ENCODE measurements around the gene OPA3. TPM values are rescaled to one million over a fixed set of nuclear protein-coding genes. Genes with fewer than 3 reads are reported as not detected.
A peak's percentile ranks its signal among the peaks of the same experiment; 100 is the strongest.
"Not testable (repeated sequence)": the region's sequence is repeated elsewhere in the genome, so short reads cannot be mapped to it uniquely, and the experiment has no call there.

OPA3 gene
- 3.4 TPM for total RNA-seq
- polyA plus RNA-seq: 10.2 TPM

- Histone ChIP-seq H3K36me3 (ENCODE audit: insufficient read depth) (no peaks in the 10 kb centered on the region), H3K4me3 (ENCODE audit: low read depth, low read length) (peak within 1 kb of the TSS; percentile 49), H3K4me1 (ENCODE audit: insufficient read depth) (no peaks in the 10 kb centered on the region), H3K27ac (ENCODE audit: low read depth) (peak within 1 kb of the TSS; percentile 91)
- DNase-seq (ENCODE audit: extremely low spot score): peak; percentile 99
- under 1% methylated on average over 63 of the region's 63 CpGs for WGBS
Measured at GRCh38 chr19:45584332-45585157, at the start of gene OPA3. Gene OPA3 (minus strand): TSS chr19:45584802. CDS start chr19:45584764, 38 bp downstream.

GRCh38 chr19:45632468-45633196, 48.0 kb upstream of the OPA3 start:
- Histone ChIP-seq H3K4me1 (ENCODE audit: insufficient read depth) (no peaks in the 10 kb centered on the region), H3K36me3 (ENCODE audit: insufficient read depth) (no peaks in the 10 kb centered on the region), H3K27ac (ENCODE audit: low read depth) (no peak overlapping the region), H3K4me3 (ENCODE audit: low read depth, low read length) (no peak overlapping the region)
- WGBS: 42% methylated on average over 27 of the region's 27 CpGs
- DNase-seq (ENCODE audit: extremely low spot score): peak; percentile 81

DNA sequence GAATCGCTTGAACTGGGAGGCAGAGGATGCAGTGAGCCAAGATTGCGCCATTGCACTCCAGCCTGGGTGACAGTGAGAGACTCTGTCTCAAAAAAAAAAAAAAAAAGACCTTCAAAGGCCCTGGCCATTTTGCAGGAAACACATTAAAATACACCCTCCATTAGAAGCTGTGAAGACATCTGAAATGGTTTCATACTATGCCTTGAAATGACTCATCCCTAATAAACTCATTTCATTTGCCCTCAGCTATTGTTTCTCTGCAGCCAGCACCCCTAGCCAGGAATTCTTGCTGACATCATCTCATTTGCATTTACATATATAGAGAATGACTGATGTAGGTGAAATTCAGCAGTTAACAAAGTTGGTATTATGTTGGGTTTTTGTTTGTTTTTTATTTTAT, 45.9 kb upstream of the OPA3 start:
- H3K4me3 ChIP-seq (ENCODE audit: low read depth, low read length): no peak overlapping the region
- H3K27ac ChIP-seq (ENCODE audit: low read depth): no peak overlapping the region
- WGBS: 97% methylated on average over 2 of the region's 2 CpGs
- no peaks in the 10 kb centered on the region for H3K4me1 ChIP-seq (ENCODE audit: insufficient read depth)
- DNase-seq (ENCODE audit: extremely low spot score): no peak
- no peaks in the 10 kb centered on the region for H3K36me3 ChIP-seq (ENCODE audit: insufficient read depth)

DNA sequence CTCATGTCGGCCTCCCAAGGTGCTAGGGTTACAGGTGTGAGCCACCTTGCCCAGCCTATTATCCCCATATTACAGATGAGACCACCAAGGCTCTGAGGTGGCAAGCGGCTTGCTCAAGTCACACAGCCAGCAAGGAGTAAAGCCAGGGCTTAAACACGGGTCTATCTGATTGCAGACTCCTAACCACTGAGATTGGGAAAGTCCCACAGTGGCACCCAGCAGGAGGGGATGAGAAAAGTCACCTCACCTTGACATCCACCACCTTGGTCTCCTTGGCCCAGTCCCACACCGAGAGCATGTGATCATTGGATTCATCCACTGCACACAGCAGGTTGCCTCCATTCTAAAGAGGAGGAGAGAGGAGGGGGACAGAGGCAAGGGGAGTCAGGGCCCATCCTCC, 45.1 kb upstream of the OPA3 start:
- no peaks in the 10 kb centered on the region for H3K4me1 ChIP-seq (ENCODE audit: insufficient read depth)
- no peak overlapping the region for H3K27ac ChIP-seq (ENCODE audit: low read depth)
- no peak for DNase-seq (ENCODE audit: extremely low spot score)
- H3K36me3 ChIP-seq (ENCODE audit: insufficient read depth): no peaks in the 10 kb centered on the region
- WGBS: 76% methylated on average over 4 of the region's 4 CpGs
- H3K4me3 ChIP-seq (ENCODE audit: low read depth, low read length): no peak overlapping the region

- not testable (repeated sequence) for H3K36me3 ChIP-seq (ENCODE audit: insufficient read depth); H3K27ac ChIP-seq (ENCODE audit: low read depth); H3K4me3 ChIP-seq (ENCODE audit: low read depth, low read length); H3K4me1 ChIP-seq (ENCODE audit: insufficient read depth); DNase-seq (ENCODE audit: extremely low spot score)
- 99% methylated on average over 7 of the region's 7 CpGs for WGBS
Measured at GRCh38 chr19:45628219-45628618, 43.6 kb upstream of the OPA3 start.

DNA sequence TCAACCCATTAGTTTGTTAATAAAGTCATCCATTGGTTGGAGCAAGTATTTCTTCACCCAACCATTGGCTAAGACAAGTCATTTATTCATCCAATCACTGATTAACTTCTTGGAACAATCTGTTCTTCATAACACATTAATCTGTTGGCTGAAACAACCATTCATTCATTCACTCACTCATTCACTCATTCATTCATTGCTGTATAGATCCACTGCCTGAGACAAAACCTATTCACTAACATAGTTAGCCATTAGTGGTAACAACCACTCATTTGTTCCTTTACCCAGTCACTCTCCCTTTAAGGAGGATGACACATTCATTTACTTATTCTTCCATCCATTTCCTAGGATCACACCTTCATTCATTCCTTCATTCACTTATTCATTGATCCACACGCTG, 39.4 kb upstream of the OPA3 start:
- 94% methylated on average over 1 of the region's 1 CpG for WGBS
- no peak for DNase-seq (ENCODE audit: extremely low spot score)
- H3K27ac ChIP-seq (ENCODE audit: low read depth): no peak overlapping the region
- H3K4me1 ChIP-seq (ENCODE audit: insufficient read depth): peaks cover 1% of the 10 kb centered on the region
- no peak overlapping the region for H3K4me3 ChIP-seq (ENCODE audit: low read depth, low read length)
- H3K36me3 ChIP-seq (ENCODE audit: insufficient read depth): peaks cover 4% of the 10 kb centered on the region

DNA sequence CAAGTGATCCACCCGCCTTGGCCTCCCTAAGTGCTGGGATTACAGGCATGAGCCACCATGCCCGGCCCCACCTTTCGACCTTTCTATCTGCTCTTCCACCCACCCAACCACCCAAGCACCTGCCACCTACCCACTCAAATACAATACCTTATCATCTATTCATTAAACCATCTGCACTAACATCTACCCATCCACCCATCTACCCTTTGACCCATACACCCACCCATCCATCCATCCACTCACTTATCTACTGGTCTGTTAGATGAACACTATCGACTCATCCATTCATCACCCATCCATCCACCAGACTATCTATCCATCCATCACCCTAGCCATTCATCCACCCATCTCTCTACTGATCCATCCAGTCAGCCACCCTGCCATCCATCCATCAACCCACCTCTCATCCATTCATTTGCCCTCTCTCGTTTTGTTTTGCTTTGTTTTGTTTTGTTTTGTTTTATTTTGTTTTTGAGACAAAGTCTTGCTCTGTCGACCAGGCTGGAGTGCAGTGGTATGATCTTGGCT, 37.4 kb upstream of the OPA3 start:
- peaks cover 1% of the 10 kb centered on the region for H3K4me1 ChIP-seq (ENCODE audit: insufficient read depth)
- H3K36me3 ChIP-seq (ENCODE audit: insufficient read depth): peaks cover 6% of the 10 kb centered on the region
- WGBS: 91% methylated on average over 6 of the region's 6 CpGs
- H3K4me3 ChIP-seq (ENCODE audit: low read depth, low read length): no peak overlapping the region
- no peak overlapping the region for H3K27ac ChIP-seq (ENCODE audit: low read depth)
- no peak for DNase-seq (ENCODE audit: extremely low spot score)

GRCh38 chr19:45621389-45621788, 36.8 kb upstream of the OPA3 start:
- Histone ChIP-seq H3K4me3 (ENCODE audit: low read depth, low read length) (no peak overlapping the region), H3K36me3 (ENCODE audit: insufficient read depth) (peaks cover 6% of the 10 kb centered on the region)
- WGBS: 89% methylated on average over 17 of the region's 17 CpGs

DNA sequence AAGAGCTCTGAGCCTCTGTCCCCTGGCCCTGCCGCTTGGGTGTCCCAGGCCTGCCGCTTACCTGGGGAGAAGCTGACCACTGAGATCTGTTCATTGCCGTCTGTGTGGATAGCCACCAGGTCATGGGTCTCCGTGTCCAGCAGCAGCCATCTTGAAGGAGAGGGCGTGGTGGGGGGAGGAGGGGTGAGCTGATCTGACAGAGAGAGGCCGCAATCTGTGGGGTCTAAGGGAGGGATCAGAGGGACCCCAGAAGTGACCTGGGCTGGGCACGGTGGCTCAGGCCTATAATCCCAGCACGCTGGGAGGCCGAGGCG, 32.1 kb upstream of the OPA3 start:
- WGBS: 83% methylated on average over 10 of the region's 10 CpGs
- no peak overlapping the region for H3K4me3 ChIP-seq (ENCODE audit: low read depth, low read length)
- no peak overlapping the region for H3K27ac ChIP-seq (ENCODE audit: low read depth)
- peaks cover 6% of the 10 kb centered on the region for H3K36me3 ChIP-seq (ENCODE audit: insufficient read depth)
- peaks cover 1% of the 10 kb centered on the region for H3K4me1 ChIP-seq (ENCODE audit: insufficient read depth)
- no peak for DNase-seq (ENCODE audit: extremely low spot score)

More at GRCh38 chr19:45621389-45621788, 36.8 kb upstream of the OPA3 start:
- no peak overlapping the region for H3K27ac ChIP-seq (ENCODE audit: low read depth)
- H3K4me1 ChIP-seq (ENCODE audit: insufficient read depth): peaks cover 1% of the 10 kb centered on the region
- no peak for DNase-seq (ENCODE audit: extremely low spot score)

DNA sequence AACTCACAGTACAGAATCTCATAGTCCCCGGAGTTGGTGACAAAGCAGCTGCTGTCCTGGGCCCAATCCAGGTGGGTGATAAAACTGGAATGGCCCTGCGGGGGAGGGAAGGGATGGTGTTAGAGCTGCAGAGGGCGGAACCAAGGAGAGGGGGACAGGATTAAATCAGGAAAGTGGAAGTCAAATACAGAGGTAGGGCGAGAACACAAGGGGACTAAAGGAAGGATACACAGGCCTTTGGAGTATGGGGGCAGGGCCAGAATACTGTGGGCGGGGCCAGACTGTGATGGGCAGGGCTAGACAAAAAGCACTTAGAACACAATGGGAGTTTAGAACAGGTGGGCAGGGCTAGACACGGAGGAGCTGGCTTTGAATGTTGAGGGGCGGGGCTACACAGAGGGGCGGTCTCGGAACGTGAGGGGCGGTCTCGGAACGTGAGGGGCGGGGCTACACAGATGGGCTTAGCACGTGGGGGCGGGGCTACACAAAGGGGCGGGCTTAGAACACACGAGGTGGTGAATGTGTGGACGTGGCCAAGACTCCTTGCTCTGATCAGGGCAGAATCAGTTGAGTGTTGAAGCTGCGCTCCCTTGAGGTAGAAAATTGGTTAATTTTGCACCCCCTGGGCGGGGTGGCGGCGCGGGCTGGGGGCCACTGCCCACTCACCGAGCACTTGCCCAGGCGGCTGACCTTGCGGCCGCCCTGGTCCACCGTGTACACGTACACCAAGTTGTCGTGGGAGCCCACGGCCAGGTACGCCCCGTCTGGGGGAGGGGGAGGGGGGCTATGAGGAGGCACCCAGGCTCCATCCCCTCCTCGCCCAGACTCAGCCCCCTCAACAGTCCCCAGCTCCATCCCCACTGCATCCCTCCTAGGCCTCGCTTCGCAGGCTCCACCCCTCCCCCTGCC, 31.4 kb upstream of the OPA3 start:
- no peak overlapping the region for H3K4me3 ChIP-seq (ENCODE audit: low read depth, low read length)
- WGBS: 42% methylated on average over 37 of the region's 37 CpGs
- peaks cover 1% of the 10 kb centered on the region for H3K4me1 ChIP-seq (ENCODE audit: insufficient read depth)
- DNase-seq (ENCODE audit: extremely low spot score): peak; percentile 91
- H3K27ac ChIP-seq (ENCODE audit: low read depth): no peak overlapping the region
- peaks cover 6% of the 10 kb centered on the region for H3K36me3 ChIP-seq (ENCODE audit: insufficient read depth)

- WGBS: 92% methylated on average over 9 of the region's 9 CpGs
- not testable (repeated sequence) for H3K4me1 ChIP-seq (ENCODE audit: insufficient read depth); H3K27ac ChIP-seq (ENCODE audit: low read depth); H3K36me3 ChIP-seq (ENCODE audit: insufficient read depth); DNase-seq (ENCODE audit: extremely low spot score); H3K4me3 ChIP-seq (ENCODE audit: low read depth, low read length)
Measured at GRCh38 chr19:45615056-45615455, 30.5 kb upstream of the OPA3 start.

- peaks cover 3% of the 10 kb centered on the region for H3K36me3 ChIP-seq (ENCODE audit: insufficient read depth)
- WGBS: 69% methylated on average over 10 of the region's 10 CpGs
- no peak for DNase-seq (ENCODE audit: extremely low spot score)
- H3K4me1 ChIP-seq (ENCODE audit: insufficient read depth): no peaks in the 10 kb centered on the region
- no peak overlapping the region for H3K4me3 ChIP-seq (ENCODE audit: low read depth, low read length)
- peak overlapping the region; percentile 59 for H3K27ac ChIP-seq (ENCODE audit: low read depth)
Measured at GRCh38 chr19:45613926-45614725, 29.5 kb upstream of the OPA3 start.

DNA sequence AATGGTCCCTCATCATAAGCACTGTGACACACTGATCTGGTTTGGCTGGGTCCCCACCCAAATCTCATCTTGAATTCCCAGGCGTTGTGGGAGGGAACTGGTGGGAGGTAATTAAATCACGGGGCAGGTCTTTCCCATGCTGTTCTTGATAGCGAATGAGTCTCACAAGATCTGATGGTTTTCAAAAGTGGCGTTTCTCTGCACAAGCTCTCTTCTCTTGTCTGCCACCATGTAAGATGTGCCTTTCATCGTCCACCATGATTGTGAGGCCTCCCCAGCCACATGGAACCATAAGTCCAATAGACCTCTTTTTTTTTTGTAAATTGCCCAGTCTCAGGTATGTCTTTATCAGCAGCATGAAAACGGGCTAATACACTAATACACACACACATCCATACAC, 24.3 kb upstream of the OPA3 start:
- 94% methylated on average over 6 of the region's 6 CpGs for WGBS
- Histone ChIP-seq H3K27ac (ENCODE audit: low read depth) (no peak overlapping the region), H3K36me3 (ENCODE audit: insufficient read depth) (no peaks in the 10 kb centered on the region), H3K4me1 (ENCODE audit: insufficient read depth) (no peaks in the 10 kb centered on the region), H3K4me3 (ENCODE audit: low read depth, low read length) (no peak overlapping the region)
- no peak for DNase-seq (ENCODE audit: extremely low spot score)
